Pancreas (tissue), 10 donors: ENCODE data around the gene MTX2. TPM values are rescaled to one million over a fixed set of nuclear protein-coding genes. Genes with fewer than 3 reads are reported as not detected.

Source experiments
- ATAC-seq, 4 donors: fragments of 200-7000 bp; cut with Tn5 transposase; one replicate each; pipeline versions ENCODE4 v1.8.0 to v1.9.1; 2020; ENCODE audit warnings: mild to moderate bottlenecking in 4 of 4, moderate library complexity in 4 of 4
- DNase-seq, 6 donors: peaks; one replicate each; pipeline ENCODE4 v3.0.0-alpha.2; 2020
- FAIRE-seq: peaks from 2 replicates; lab custom pipeline; 2012; peaks lifted over from hg19 to GRCh38; lab: Jason Lieb, UNC
- H3K27ac ChIP-seq, 4 donors: fragments of 200-600 bp; sonication (generic); 1 replicate in 3 of 4; 2 replicates in 1 of 4; pipeline versions ENCODE4 v1.5.0 to v1.8.0; 2020
- H3K27me3 ChIP-seq, 4 donors: fragments of 200-600 bp; one replicate each; pipeline ENCODE4 v1.8.0; 2021
- H3K36me3 ChIP-seq, 3 donors: fragments of 200-600 bp; sonication (generic) in 1 of 3; one replicate each; pipeline versions ENCODE4 v1.5.0 to v1.8.0; 2020 to 2021
- H3K4me1 ChIP-seq, 3 donors: fragments of 200-600 bp; one replicate each; pipeline ENCODE4 v1.8.0; 2021
- H3K4me3 ChIP-seq, 4 donors: fragments of 200-600 bp; sonication (generic) in 2 of 4; one replicate each; pipeline versions ENCODE4 v1.5.0 to v1.8.0; 2020 to 2021
- H3K9me3 ChIP-seq, 4 donors: fragments of 200-600 bp; one replicate each; pipeline ENCODE4 v1.8.0; 2021
- CTCF ChIP-seq, 4 donors: fragments of 200-600 bp; sonication (generic) in 3 of 4; IDR thresholded peaks; one replicate each; pipeline versions ENCODE4 v1.5.0 to v1.8.0; 2021; ENCODE audit warnings: antibody characterized with exemption in 4 of 4
- WGBS, 2 donors: extraction: QIAGEN DNeasy Blood & Tissue Kit; methylation state at CpG; one replicate each; pipeline ENCODE4 v1.1.7; 2013; 5-methylcytosine and 5-hydroxymethylcytosine counted together
- intact Hi-C, 3 donors: fragments of 100-400 bp; cut with DNase I; formaldehyde crosslinking; loops; one replicate each; pipeline versions ENCODE4 v1.11.1 to v1.14.2; 2022
- polyA plus RNA-seq, 2 donors: library from polyadenylated mRNA; stranded (reverse); fragments of 200-250 nt; gene quantifications; one replicate each; pipeline ENCODE4 v1.2.3, GENCODE V29; 2013
- total RNA-seq, 6 donors: library from RNA; stranded (reverse); fragmentation: NEBNext Ultra II Directional in 4 of 6; extraction: Animal tissue kit (Norgen Biotek cat#: 25700) in 4 of 6; gene quantifications; one replicate each; pipeline versions ENCODE4 v1.2.1 to v1.2.4, GENCODE V29; 2021 to 2023
- donor health status: healthy with polysubstance abuse.
- donor health status: DM: no; HTN: no; CAD: no; lungs with moderate emphysema.
- donor health status: DM: no; HTN: no; CAD: no.
- donor health status: control.
- donor health status: control.
- donor health status: Bipolar disorder and iron deficiency.
- donor health status: DM: yes; HTN: yes; CAD: no.
- donor health status: DM: no; HTN: no; CAD: no.
- donor health status: DM: no; HTN: no; CAD: no.
- donor health status: DM: yes; HTN: yes; CAD: no.

MTX2 gene
- total and polyA plus RNA-seq, 8 donors, result 8.1 to 28.3 (median 10.5) TPM

GRCh38 chr2:176385838-176386237 is 116.6 kb downstream of the MTX2 start:
- no peak for TF ChIP-seq CTCF (IDR thresholded peaks at IDR 0.05)
- DNase-seq (no peak), ATAC-seq (no peak), FAIRE-seq (no peak)
- Histone ChIP-seq H3K27me3 (no peaks in the 10 kb centered on the region), H3K4me1 (peaks cover 0 to 11% (median 6%) of the 10 kb centered on the region in 3 donors), H3K36me3 (no peaks in the 10 kb centered on the region), H3K4me3 (no peak overlapping the region), H3K27ac (no peak overlapping the region), H3K9me3 (no peaks in the 10 kb centered on the region)
- intact Hi-C loops, result no loop called here
- 50 to 54% methylated on average over 2 of the region's 2 CpGs for WGBS, 2 donors

Other genes with a start within 250 kb of the MTX2 start
- gene EVX2, start 185.5 kb upstream of the MTX2 start, total RNA-seq, result not detected
- gene EVX2, start 185.5 kb upstream of the MTX2 start, polyA plus RNA-seq, result under 1 TPM in 1 of 2 donors, not detected in 1; 0.02 TPM
- gene HOXD13, start 176.7 kb upstream of the MTX2 start, total RNA-seq, result not detected
- not detected for gene HOXD13, start 176.7 kb upstream of the MTX2 start, polyA plus RNA-seq
- gene HOXD12, start 169.6 kb upstream of the MTX2 start, total RNA-seq, result not detected
- not detected for gene HOXD12, start 169.6 kb upstream of the MTX2 start, polyA plus RNA-seq
- gene HOXD11, start 162.2 kb upstream of the MTX2 start, total RNA-seq, result not detected
- not detected for gene HOXD11, start 162.2 kb upstream of the MTX2 start, polyA plus RNA-seq
- not detected for gene HOXD10, start 152.7 kb upstream of the MTX2 start, total RNA-seq
- not detected for gene HOXD10, start 152.7 kb upstream of the MTX2 start, polyA plus RNA-seq
- gene HOXD9, start 146.7 kb upstream of the MTX2 start, total RNA-seq, result under 1 TPM in 4 of 6 donors, not detected in 2; 0.12 to 0.47 (median 0.20) TPM
- 1 to 10 TPM in 1 of 2 donors, under 1 TPM in 1; 0.49 to 1.1 TPM for gene HOXD9, start 146.7 kb upstream of the MTX2 start, polyA plus RNA-seq
- under 1 TPM; 0.19 to 0.87 (median 0.61) TPM for gene HOXD8, start 139.7 kb upstream of the MTX2 start, total RNA-seq
- gene HOXD8, start 139.7 kb upstream of the MTX2 start, polyA plus RNA-seq, result 1 to 10 TPM in 1 of 2 donors, under 1 TPM in 1; 0.61 to 1.5 TPM
- under 1 TPM in 4 of 6 donors, not detected in 2; 0.13 to 0.31 (median 0.27) TPM for gene HOXD4, start 117.9 kb upstream of the MTX2 start, total RNA-seq
- gene HOXD4, start 117.9 kb upstream of the MTX2 start, polyA plus RNA-seq, result 1 to 10 TPM; 1.0 to 1.8 TPM
- gene HOXD3, start 112.1 kb upstream of the MTX2 start, total RNA-seq, result under 1 TPM in 5 of 6 donors, not detected in 1; 0.23 to 0.38 (median 0.25) TPM
- under 1 TPM; 0.19 to 0.68 TPM for gene HOXD3, start 112.1 kb upstream of the MTX2 start, polyA plus RNA-seq
- under 1 TPM; 0.08 to 0.29 (median 0.18) TPM for gene HOXD1, start 80.8 kb upstream of the MTX2 start, total RNA-seq
- gene HOXD1, start 80.8 kb upstream of the MTX2 start, polyA plus RNA-seq, result under 1 TPM; 0.19 to 0.28 TPM